Measurements from ENCODE around the gene PAQR5. TPM values are rescaled to one million over a fixed set of nuclear protein-coding genes. Genes with fewer than 3 reads are reported as not detected.

Gene PAQR5
- total RNA-seq, 4 donors from 2014 or later: 4.2 to 16.4 (median 6.8) TPM

- TF ChIP-seq POLR2A (IDR thresholded peaks at IDR 0.05): no peak
- TF ChIP-seq CTCF (IDR thresholded peaks at IDR 0.05): no peak
- no peak for DNase-seq (ENCODE audit: low spot score in 2 of 2)
- intact Hi-C loops (cut with DNase I; ENCODE audit: low total_unique reads): no loop called here
- no peak overlapping the region for H3K4me3 ChIP-seq (ENCODE audit: low read depth, poor library complexity, severe bottlenecking)
- WGBS, 2 donors: 70 to 81% methylated on average over 4 of the region's 4 CpGs
Observed at GRCh38 chr15:69392352-69392751, 93.6 kb downstream of the PAQR5 start.

GRCh38 chr15:69393831-69394491 lies 95.2 kb downstream of the PAQR5 start:
- intact Hi-C loops (cut with DNase I; ENCODE audit: low total_unique reads): no loop called here
- no peak overlapping the region for H3K4me3 ChIP-seq (ENCODE audit: low read depth, poor library complexity, severe bottlenecking)
- no peak for TF ChIP-seq POLR2A (IDR thresholded peaks at IDR 0.05)
- no peak for TF ChIP-seq CTCF (IDR thresholded peaks at IDR 0.05)
- 45 to 52% methylated on average over 11 of the region's 11 CpGs for WGBS, 2 donors
- no peak for DNase-seq (ENCODE audit: low spot score in 2 of 2)

GRCh38 chr15:69394556-69395282 lies 96.0 kb downstream of the PAQR5 start:
- H3K4me3 ChIP-seq (ENCODE audit: low read depth, poor library complexity, severe bottlenecking): no peak overlapping the region
- 27 to 29% methylated on average over 31 to 36 of the region's 36 CpGs for WGBS, 2 donors
- peak; percentile 67 to 96 for DNase-seq (ENCODE audit: low spot score in 2 of 2)
- no peak for TF ChIP-seq POLR2A (IDR thresholded peaks at IDR 0.05)
- TF ChIP-seq CTCF (IDR thresholded peaks at IDR 0.05): peak in 1 of 3 donors; percentile 90
- intact Hi-C loops (cut with DNase I; ENCODE audit: low total_unique reads): loop anchor here (5.0 kb wide), 1 partner anchor 337 kb away; no protein-coding TSS in a partner anchor

GRCh38 chr15:69395460-69395859 lies 96.7 kb downstream of the PAQR5 start:
- intact Hi-C loops (cut with DNase I; ENCODE audit: low total_unique reads): loop anchor here (5.0 kb wide), 1 partner anchor 338 kb away; no protein-coding TSS in a partner anchor
- no peak for DNase-seq (ENCODE audit: low spot score in 2 of 2)
- 92 to 94% methylated on average over 10 of the region's 10 CpGs for WGBS, 2 donors
- TF ChIP-seq POLR2A (IDR thresholded peaks at IDR 0.05) (no peak), CTCF (IDR thresholded peaks at IDR 0.05) (no peak)
- H3K4me3 ChIP-seq (ENCODE audit: low read depth, poor library complexity, severe bottlenecking): no peak overlapping the region

DNA sequence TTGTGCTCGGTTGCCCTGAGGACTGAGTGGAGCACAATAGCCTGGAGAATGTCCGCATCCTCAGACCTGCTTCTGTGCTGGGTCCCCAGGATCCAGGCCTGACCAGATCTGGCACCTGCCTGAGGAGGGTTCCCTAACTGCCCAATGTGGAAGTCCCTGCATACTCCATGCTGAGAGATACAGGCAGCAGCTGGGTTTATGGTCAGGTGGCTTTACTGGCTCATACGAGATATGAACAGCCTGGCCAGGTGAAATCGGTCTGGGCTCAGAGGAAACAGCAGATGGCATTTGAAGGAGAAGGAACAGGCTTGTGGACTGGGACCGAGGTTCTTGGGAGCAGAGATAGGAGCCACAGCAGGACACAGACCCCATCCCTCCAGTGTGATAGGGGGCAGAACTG lies 97.3 kb downstream of the PAQR5 start:
- no peak for DNase-seq (ENCODE audit: low spot score in 2 of 2)
- no peak overlapping the region for H3K4me3 ChIP-seq (ENCODE audit: low read depth, poor library complexity, severe bottlenecking)
- 92 to 93% methylated on average over 5 of the region's 5 CpGs for WGBS, 2 donors
- intact Hi-C loops (cut with DNase I; ENCODE audit: low total_unique reads): loop anchor here (5.0 kb wide), 1 partner anchor 339 kb away; no protein-coding TSS in a partner anchor
- TF ChIP-seq POLR2A (IDR thresholded peaks at IDR 0.05): no peak
- TF ChIP-seq CTCF (IDR thresholded peaks at IDR 0.05): no peak

Measured in lower leg skin (tissue), 4 donors.